Sigmoid colon (tissue), 4 donors: ENCODE results near the gene EIPR1.

ENCODE experiments used
- CTCF ChIP-seq, 4 experiments: fragments of 450-650 bp in 3 of 4; fragments of 200-600 bp in 1 of 4; IDR thresholded peaks; one replicate each; pipeline ENCODE4 v1.5.1; 2016 to 2019; ENCODE audit warnings: antibody characterized with exemption in 4 of 4, mild to moderate bottlenecking in 3 of 4, moderate library complexity in 2 of 4
- EP300 ChIP-seq, 4 donors: sonication (generic); formaldehyde crosslinking; IDR thresholded peaks; one replicate each; pipeline ENCODE4 v1.6.1; 2017; ENCODE audit warnings: antibody characterized with exemption in 4 of 4
- POLR2A ChIP-seq, 2 donors: fragments of 450-650 bp; IDR thresholded peaks; one replicate each; pipeline ENCODE4 v1.6.1; 2016; ENCODE audit warnings: antibody characterized with exemption in 2 of 2, mild to moderate bottlenecking in 2 of 2, moderate library complexity in 2 of 2
- POLR2AphosphoS5 ChIP-seq, 4 donors: sonication (generic); formaldehyde crosslinking; IDR thresholded peaks; one replicate each; pipeline ENCODE4 v1.6.1; 2017; ENCODE audit warnings: antibody characterized with exemption in 4 of 4

GRCh38 chr2:3199627-3200345 is 177.8 kb downstream of the EIPR1 start:
- TF ChIP-seq POLR2AphosphoS5 (IDR thresholded peaks at IDR 0.05): no peak
- TF ChIP-seq EP300 (IDR thresholded peaks at IDR 0.05): no peak
- no peak for TF ChIP-seq CTCF (IDR thresholded peaks at IDR 0.05)
- no peak for TF ChIP-seq POLR2A (IDR thresholded peaks at IDR 0.05)
